A673 (cell line): ENCODE data around the gene ZNF391.

Experiments
- CTCF ChIP-seq: fragments of 300-800, 200-600 bp; sonication (generic); conservative IDR thresholded peaks from 2 replicates; pipeline ENCODE4 v1.5.1; 2017; ENCODE audit warnings: low read depth, mild to moderate bottlenecking, antibody characterized with exemption, low read length, moderate library complexity, mixed read lengths
- EZH2 ChIP-seq: fragments of 200-600 bp; sonication (generic); IDR thresholded peaks from 2 replicates; pipeline ENCODE4 v1.6.1; 2017; ENCODE audit warnings: borderline replicate concordance, low read depth, mild to moderate bottlenecking, mixed read lengths, antibody characterized with exemption, low read length; ENCODE audit not compliant: poor library complexity, severe bottlenecking

GRCh38 chr6:27433714-27434113 is 45.2 kb downstream of the ZNF391 start:
- TF ChIP-seq CTCF (no peak), EZH2 (no peak)
